Neural cell (in vitro differentiated cells): ENCODE data around the gene PLA1A. TPM values are rescaled to one million over a fixed set of nuclear protein-coding genes. Genes with fewer than 3 reads are reported as not detected.

Experiments
- H2AFZ ChIP-seq: fragments of 200-600, 300-800 bp; sonication (generic), shearing (Covaris generic); 2 replicates; pipeline ENCODE4 v1.6.0; 2014; ENCODE audit warnings: low read depth, mild to moderate bottlenecking, antibody characterized with exemption, low read length, moderate library complexity
- H3F3A ChIP-seq: fragments of 200-600 bp; shearing (Covaris generic); 2 replicates; pipeline ENCODE4 v1.6.1; 2016; ENCODE audit warnings: mild to moderate bottlenecking, moderate library complexity, mixed read lengths, antibody characterized with exemption, low read length; ENCODE audit not compliant: insufficient read depth, poor library complexity, severe bottlenecking
- H3K27ac ChIP-seq: fragments of 200-600, 300-800 bp; sonication (generic), shearing (Covaris generic); 2 replicates; pipeline ENCODE4 v1.5.1; 2014; ENCODE audit warnings: mild to moderate bottlenecking, low read length, moderate library complexity
- H3K27me3 ChIP-seq: fragments of 300-800, 200-600 bp; sonication (generic), shearing (Covaris generic); 2 replicates; pipeline ENCODE4 v1.6.0; 2014; ENCODE audit warnings: mild to moderate bottlenecking, low read depth, low read length, moderate library complexity; ENCODE audit not compliant: insufficient read depth
- H3K36me3 ChIP-seq: fragments of 300-800, 200-600 bp; sonication (generic), shearing (Covaris generic); 2 replicates; pipeline ENCODE4 v1.5.1; 2014; ENCODE audit warnings: mild to moderate bottlenecking, antibody characterized with exemption, low read length, moderate library complexity; ENCODE audit not compliant: insufficient read depth
- H3K4me2 ChIP-seq: fragments of 300-800, 200-600 bp; sonication (generic), shearing (Covaris generic); 2 replicates; pipeline ENCODE4 v1.6.0; 2014; ENCODE audit warnings: mild to moderate bottlenecking, low read length
- H3K4me3 ChIP-seq: fragments of 300-800, 200-600 bp; sonication (generic), shearing (Covaris generic); 2 replicates; pipeline ENCODE4 v1.5.1; 2014; ENCODE audit warnings: mild to moderate bottlenecking, low read length, moderate library complexity
- H3K79me2 ChIP-seq: fragments of 200-600 bp; shearing (Covaris generic); replicated peaks from 2 replicates; pipeline ENCODE4 v1.6.0; 2014; ENCODE audit warnings: mild to moderate bottlenecking, low read length, moderate library complexity; ENCODE audit not compliant: insufficient read depth
- H3K9ac ChIP-seq: fragments of 300-800, 200-600 bp; sonication (generic), shearing (Covaris generic); 2 replicates; pipeline ENCODE4 v1.6.1; 2016; ENCODE audit warnings: mild to moderate bottlenecking, low read length, mixed read lengths
- H3K9me2 ChIP-seq: fragments of 200-600 bp; shearing (Covaris generic); 2 replicates; pipeline ENCODE4 v1.6.1; 2016; ENCODE audit warnings: mild to moderate bottlenecking, low read length, mixed read lengths; ENCODE audit not compliant: insufficient read depth
- H3K9me3 ChIP-seq: fragments of 200-600, 300-800 bp; sonication (generic), shearing (Covaris generic); 2 replicates; pipeline ENCODE4 v1.6.1; 2016; ENCODE audit warnings: mild to moderate bottlenecking, mixed run types, low read length, moderate library complexity, mixed read lengths
- H4K20me1 ChIP-seq: fragments of 200-600 bp; shearing (Covaris generic); 2 replicates; pipeline ENCODE4 v1.6.1; 2016; ENCODE audit warnings: mild to moderate bottlenecking, mixed run types; ENCODE audit not compliant: insufficient read depth
- EP300 ChIP-seq: fragments of 450-650 bp; conservative IDR thresholded peaks from 2 replicates; pipeline ENCODE4 v1.6.1; 2014; ENCODE audit warnings: antibody characterized with exemption, mild to moderate bottlenecking, moderate library complexity; ENCODE audit not compliant: poor library complexity, severe bottlenecking
- MXI1 ChIP-seq: fragments of 450-650 bp; conservative IDR thresholded peaks from 2 replicates; pipeline ENCODE4 v1.6.1; 2014; ENCODE audit warnings: antibody characterized with exemption, mild to moderate bottlenecking; ENCODE audit not compliant: poor library complexity, severe bottlenecking
- POLR2AphosphoS5 ChIP-seq: IDR thresholded peaks from 2 replicates; pipeline ENCODE4 v1.6.1; 2012
- SMC3 ChIP-seq: fragments of 450-650 bp; conservative IDR thresholded peaks from 2 replicates; pipeline ENCODE4 v1.6.1; 2014; ENCODE audit warnings: antibody characterized with exemption, mild to moderate bottlenecking, moderate library complexity; ENCODE audit not compliant: poor library complexity
- TAF1 ChIP-seq: IDR thresholded peaks from 2 replicates; pipeline ENCODE4 v1.6.1; 2012; ENCODE audit warnings: low read depth
- polyA plus RNA-seq: library from polyadenylated mRNA; depleted of rRNA; stranded (reverse); fragments of >200 nt; gene quantifications from 2 replicates; pipeline ENCODE4 v1.2.3, GENCODE V29; 2014
- TF ChIP-seq, protein P1 (sequence below): fragments of 450-650 bp; IDR thresholded peaks from 2 replicates; pipeline ENCODE4 v1.5.1; 2014; ENCODE audit warnings: antibody characterized with exemption, mild to moderate bottlenecking, moderate library complexity; ENCODE audit not compliant: poor library complexity, severe bottlenecking
- TF ChIP-seq, protein P2 (sequence below): IDR thresholded peaks from 2 replicates; pipeline ENCODE4 v1.6.1; 2012; ENCODE audit warnings: borderline replicate concordance

Gene PLA1A
- polyA plus RNA-seq, 1 donor from 2014 or later = not detected

DNA sequence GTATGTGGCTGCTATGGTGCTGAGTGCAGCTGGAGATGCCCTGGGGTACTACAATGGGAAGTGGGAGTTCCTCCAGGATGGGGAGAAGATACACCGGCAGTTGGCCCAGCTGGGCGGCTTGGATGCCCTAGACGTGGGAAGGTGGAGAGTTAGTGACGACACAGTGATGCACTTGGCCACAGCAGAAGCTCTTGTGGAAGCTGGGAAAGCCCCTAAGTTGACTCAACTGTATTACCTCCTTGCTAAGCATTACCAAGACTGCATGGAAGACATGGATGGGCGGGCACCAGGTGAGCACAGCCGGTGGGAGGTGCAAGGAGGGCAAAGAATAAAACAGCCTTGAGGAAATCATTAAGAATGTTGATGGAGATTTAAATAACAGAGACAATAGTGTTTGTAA lies 15.5 kb upstream of the PLA1A start:
- Histone ChIP-seq H4K20me1 (no peaks in the 10 kb centered on the region), H3K4me3 (no peak overlapping the region), H3K9ac (no peak overlapping the region), H3K79me2 (no peaks in the 10 kb centered on the region), H3F3A (no peaks in the 10 kb centered on the region), H3K9me3 (no peaks in the 10 kb centered on the region), H3K36me3 (no peaks in the 10 kb centered on the region), H2AFZ (no peak overlapping the region), H3K4me2 (no peak overlapping the region), H3K27me3 (peaks cover 22% of the 10 kb centered on the region), H3K27ac (no peak overlapping the region), H3K9me2 (no peaks in the 10 kb centered on the region)
- TF ChIP-seq EP300 (no peak), TAF1 (no peak), POLR2AphosphoS5 (no peak)
- TF ChIP-seq, protein P1, sequence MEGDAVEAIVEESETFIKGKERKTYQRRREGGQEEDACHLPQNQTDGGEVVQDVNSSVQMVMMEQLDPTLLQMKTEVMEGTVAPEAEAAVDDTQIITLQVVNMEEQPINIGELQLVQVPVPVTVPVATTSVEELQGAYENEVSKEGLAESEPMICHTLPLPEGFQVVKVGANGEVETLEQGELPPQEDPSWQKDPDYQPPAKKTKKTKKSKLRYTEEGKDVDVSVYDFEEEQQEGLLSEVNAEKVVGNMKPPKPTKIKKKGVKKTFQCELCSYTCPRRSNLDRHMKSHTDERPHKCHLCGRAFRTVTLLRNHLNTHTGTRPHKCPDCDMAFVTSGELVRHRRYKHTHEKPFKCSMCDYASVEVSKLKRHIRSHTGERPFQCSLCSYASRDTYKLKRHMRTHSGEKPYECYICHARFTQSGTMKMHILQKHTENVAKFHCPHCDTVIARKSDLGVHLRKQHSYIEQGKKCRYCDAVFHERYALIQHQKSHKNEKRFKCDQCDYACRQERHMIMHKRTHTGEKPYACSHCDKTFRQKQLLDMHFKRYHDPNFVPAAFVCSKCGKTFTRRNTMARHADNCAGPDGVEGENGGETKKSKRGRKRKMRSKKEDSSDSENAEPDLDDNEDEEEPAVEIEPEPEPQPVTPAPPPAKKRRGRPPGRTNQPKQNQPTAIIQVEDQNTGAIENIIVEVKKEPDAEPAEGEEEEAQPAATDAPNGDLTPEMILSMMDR = no peak

DNA sequence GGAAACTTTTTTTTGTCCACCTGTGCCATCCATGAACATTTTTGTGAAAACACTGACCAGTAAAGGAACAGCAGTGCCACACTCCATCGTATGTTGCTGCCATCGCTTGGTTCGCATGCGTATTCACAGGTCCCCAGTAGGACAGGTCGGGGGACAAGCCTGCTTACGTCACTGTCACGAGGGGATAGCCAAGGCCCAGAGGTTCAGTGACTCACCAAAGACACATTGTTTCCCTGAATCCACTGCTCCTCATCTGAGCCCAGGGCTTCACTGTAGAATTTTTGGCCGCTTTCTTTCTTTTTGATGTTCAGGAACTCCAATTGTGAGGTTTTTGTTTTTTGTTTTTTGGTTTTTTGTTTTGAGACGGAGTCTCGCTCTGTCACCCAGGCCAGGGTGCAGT lies 12.5 kb upstream of the PLA1A start:
- no peak overlapping the region for H2AFZ ChIP-seq

More for the DNA sequence above, 12.5 kb upstream of the PLA1A start:
- no peaks in the 10 kb centered on the region for H4K20me1 ChIP-seq
- no peaks in the 10 kb centered on the region for H3K9me3 ChIP-seq
- H3K9me2 ChIP-seq = no peaks in the 10 kb centered on the region
- no peak overlapping the region for H3K27ac ChIP-seq
- H3K4me3 ChIP-seq = no peak overlapping the region
- no peaks in the 10 kb centered on the region for H3F3A ChIP-seq
- no peaks in the 10 kb centered on the region for H3K79me2 ChIP-seq
- TF ChIP-seq, protein P2, sequence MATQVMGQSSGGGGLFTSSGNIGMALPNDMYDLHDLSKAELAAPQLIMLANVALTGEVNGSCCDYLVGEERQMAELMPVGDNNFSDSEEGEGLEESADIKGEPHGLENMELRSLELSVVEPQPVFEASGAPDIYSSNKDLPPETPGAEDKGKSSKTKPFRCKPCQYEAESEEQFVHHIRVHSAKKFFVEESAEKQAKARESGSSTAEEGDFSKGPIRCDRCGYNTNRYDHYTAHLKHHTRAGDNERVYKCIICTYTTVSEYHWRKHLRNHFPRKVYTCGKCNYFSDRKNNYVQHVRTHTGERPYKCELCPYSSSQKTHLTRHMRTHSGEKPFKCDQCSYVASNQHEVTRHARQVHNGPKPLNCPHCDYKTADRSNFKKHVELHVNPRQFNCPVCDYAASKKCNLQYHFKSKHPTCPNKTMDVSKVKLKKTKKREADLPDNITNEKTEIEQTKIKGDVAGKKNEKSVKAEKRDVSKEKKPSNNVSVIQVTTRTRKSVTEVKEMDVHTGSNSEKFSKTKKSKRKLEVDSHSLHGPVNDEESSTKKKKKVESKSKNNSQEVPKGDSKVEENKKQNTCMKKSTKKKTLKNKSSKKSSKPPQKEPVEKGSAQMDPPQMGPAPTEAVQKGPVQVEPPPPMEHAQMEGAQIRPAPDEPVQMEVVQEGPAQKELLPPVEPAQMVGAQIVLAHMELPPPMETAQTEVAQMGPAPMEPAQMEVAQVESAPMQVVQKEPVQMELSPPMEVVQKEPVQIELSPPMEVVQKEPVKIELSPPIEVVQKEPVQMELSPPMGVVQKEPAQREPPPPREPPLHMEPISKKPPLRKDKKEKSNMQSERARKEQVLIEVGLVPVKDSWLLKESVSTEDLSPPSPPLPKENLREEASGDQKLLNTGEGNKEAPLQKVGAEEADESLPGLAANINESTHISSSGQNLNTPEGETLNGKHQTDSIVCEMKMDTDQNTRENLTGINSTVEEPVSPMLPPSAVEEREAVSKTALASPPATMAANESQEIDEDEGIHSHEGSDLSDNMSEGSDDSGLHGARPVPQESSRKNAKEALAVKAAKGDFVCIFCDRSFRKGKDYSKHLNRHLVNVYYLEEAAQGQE = no peak
- TF ChIP-seq TAF1 (no peak), MXI1 (no peak), SMC3 (no peak), EP300 (no peak), POLR2AphosphoS5 (no peak)
- TF ChIP-seq, protein P1 = no peak
- H3K9ac ChIP-seq = no peak overlapping the region
- H3K4me2 ChIP-seq = no peak overlapping the region
- no peaks in the 10 kb centered on the region for H3K36me3 ChIP-seq
- peaks cover 3% of the 10 kb centered on the region for H3K27me3 ChIP-seq
